GM12801 (cell line): Measurements from ENCODE around the gene FBXL14.

Experiments used
- TF ChIP-seq, protein P1 (sequence below): IDR thresholded peaks from one replicate; pipeline ENCODE4 v1.5.1; 2011; ENCODE audit warnings: control low read depth; ENCODE audit not compliant: insufficient read length; ENCODE audit errors: extremely low read depth

FBXL14 gene

DNA sequence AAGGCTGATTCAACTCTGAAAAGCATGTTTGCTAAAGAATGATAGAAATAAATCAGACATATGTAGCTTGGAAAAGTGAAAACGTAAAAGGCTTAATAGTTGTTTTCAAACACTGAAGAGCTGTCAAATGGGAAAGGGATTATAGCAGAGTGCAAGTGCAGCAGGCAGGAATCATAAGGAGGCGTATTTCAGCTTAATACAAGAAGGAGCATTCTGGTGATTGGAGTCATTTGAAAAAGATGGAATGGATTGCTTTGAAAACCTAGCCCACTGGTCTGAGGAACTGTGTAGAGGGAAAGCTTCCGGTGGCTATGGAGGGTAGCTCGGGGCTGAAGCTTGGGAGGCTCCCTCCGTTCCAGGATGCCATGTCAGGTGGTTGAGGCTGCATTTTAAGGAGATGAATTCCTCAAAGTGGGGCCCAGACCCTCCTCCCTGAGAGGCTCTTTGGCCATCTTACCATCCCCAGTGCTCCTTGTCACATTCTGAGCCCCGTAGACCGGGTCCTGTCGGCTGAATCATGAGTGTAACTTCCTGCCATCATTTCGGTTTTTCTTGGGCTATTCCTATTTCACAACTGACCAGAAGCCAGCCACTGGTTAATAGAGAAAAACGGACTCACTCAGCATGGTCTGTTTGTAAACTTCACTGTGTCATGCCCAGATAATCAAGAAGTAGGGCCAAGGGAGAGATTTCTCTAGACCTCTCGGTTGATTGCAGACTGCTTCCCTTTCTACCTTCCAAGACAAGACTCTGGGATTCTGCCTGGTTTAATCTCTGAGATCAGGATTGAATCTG lies 41.1 kb upstream of the FBXL14 start:
- TF ChIP-seq, protein P1, sequence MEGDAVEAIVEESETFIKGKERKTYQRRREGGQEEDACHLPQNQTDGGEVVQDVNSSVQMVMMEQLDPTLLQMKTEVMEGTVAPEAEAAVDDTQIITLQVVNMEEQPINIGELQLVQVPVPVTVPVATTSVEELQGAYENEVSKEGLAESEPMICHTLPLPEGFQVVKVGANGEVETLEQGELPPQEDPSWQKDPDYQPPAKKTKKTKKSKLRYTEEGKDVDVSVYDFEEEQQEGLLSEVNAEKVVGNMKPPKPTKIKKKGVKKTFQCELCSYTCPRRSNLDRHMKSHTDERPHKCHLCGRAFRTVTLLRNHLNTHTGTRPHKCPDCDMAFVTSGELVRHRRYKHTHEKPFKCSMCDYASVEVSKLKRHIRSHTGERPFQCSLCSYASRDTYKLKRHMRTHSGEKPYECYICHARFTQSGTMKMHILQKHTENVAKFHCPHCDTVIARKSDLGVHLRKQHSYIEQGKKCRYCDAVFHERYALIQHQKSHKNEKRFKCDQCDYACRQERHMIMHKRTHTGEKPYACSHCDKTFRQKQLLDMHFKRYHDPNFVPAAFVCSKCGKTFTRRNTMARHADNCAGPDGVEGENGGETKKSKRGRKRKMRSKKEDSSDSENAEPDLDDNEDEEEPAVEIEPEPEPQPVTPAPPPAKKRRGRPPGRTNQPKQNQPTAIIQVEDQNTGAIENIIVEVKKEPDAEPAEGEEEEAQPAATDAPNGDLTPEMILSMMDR, result no peak

DNA sequence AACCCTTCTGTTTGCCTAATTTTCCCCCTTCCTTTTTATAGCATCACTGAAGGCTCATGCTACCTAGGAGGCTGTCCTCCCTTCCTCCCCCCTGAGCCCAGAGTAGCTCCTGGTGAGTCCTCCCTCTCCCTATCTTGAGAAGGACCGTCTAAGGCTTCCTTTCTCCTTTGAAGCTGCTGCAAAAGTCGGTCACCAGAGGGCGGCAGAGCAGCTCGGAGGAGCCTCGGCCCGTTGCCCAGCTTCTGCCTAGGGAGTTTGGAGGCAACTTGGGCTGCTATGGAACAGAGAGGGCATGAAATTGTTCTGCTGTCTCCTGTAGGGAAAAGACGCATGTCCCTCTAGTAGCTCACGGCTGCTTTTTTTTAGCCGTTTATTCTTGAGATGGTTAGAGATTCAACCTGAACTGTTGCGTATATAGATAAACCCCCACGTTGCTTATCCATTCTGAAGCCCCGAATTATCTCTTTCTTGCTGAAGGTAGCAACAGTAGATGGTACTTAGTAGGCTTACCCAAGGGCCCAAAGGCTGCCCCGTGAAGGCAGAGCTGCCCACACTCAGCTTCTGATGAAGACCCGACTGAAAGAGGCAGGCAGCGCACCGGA lies 40.3 kb upstream of the FBXL14 start:
- TF ChIP-seq, protein P1, result no peak

DNA sequence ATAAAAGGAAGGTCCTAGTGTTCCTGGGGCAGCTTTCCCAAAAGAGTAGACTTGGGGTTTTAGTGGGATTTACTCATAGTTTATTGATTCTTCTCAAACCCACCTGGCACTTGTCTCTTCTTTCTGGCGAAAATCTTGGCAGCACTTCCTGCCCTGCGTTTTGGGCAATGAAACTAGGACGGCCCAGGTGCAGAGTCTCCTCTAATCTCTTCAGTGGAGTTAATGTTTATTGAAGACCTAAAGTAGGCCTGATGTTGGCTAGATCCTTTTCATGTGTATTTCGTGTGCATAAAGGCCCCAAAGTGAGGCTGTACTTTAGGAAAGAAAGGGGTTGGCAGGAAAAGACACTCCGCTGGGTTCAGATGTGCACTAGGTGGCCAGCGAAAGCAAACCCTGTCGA lies 39.8 kb upstream of the FBXL14 start:
- TF ChIP-seq, protein P1, result no peak

DNA sequence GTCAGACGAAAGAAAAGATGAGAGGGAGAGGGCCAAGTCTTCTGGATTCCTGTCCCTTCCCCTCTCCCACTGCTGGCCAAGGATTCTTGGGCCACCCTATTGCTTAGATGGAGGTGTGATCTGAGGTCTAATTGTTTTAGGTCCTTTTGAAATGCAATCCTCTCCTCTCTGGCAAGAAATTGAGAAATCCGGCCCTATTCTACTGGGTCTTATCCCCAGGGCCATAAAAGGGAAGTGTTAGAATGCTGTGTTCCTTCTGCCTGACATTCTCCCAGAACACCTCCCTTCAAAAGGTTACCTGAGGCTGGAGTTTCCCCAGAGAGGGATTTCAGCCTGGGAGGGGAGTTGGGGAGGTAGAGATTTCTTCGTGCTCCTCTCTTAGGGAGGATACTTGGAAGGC lies 39.1 kb upstream of the FBXL14 start:
- TF ChIP-seq, protein P1, result no peak

DNA sequence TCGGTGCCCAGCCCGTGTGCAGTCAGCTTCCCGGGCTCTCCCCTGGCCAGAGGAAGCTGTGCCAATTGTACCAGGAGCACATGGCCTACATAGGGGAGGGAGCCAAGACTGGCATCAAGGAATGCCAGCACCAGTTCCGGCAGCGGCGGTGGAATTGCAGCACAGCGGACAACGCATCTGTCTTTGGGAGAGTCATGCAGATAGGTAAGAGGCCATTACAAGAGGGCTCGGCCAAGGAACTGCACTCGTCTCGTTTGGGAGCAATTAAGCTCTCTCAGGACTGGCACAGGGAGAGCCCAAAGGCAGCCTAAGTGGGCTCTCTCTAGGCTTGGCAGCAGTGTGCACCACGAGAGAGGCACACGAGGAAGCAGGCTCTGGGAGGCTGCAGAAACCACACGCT lies 38.3 kb upstream of the FBXL14 start:
- TF ChIP-seq, protein P1, result no peak

DNA sequence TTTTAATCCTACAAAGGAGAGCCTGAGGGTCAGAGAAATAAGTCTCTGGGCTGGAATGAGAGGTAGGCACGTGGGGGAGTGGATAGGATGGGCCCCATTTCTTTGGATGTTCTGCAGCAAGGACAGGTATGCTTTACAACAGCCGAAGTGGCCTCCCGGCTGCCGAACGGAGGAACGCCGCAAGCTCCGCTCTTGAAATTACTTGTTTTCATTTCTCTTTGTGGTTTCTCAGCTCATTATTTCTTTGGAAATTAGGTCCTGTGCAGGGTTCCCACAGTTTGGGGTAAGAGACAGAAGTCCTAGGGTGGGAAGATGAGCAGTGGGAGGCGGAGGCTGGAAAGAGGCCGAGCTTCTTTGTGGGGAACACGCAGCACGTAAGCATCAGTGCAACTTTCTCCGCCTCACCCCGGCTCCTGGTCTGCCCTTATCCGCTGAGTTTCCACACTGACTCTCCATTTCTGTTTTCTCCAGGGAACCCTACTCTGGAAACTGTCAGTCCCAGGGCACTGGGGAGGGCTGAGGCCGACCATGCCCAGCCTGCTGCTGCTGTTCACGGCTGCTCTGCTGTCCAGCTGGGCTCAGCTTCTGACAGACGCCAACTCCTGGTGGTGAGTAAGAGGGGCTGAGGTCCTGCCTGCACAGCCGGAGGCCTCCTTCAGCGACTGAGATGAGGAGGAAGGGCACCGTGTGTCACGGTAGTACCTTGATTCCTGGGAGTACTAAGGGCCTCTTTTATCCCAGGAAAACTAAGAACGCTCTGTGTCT lies 36.6 kb upstream of the FBXL14 start:
- TF ChIP-seq, protein P1, result no peak

DNA sequence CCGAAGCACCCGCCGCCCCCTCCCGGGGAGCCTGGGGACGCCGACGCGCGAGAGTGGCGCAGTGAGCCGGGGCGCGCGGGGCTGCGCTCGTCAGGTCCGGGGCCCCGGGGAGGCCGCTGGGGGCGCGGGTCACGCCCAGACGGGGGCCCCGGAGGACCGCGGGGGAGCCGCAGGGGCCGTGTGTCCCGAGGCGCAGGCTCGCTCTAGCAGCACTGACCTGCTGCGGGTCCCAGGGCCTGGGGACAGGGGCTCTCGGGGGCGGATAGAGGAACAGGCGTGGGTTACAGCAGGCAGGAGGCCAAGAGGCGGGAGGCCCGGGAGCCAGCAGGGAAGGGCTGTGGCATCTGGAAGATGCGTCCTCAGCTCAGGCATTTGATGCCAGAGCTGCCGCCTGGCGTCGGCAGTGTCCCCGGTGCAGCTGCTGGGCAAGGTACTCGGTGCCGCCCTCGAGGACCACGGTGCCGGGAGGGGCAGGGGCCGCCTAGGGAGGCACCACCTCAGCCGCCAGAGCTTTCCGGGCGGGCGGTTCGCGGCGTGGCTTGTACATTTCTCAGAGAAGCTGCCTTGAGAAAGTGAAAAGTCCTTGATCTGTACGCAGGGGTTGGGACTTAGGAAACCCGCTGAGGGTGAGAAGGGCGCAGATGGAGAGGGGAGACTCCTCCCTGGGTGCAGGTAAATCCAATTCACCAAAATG lies 35.9 kb upstream of the FBXL14 start:
- TF ChIP-seq, protein P1, result no peak
